PC-9 (cell line): Measurements from ENCODE around the gene PAIP1. TPM values are rescaled to one million over a fixed set of nuclear protein-coding genes. Genes with fewer than 3 reads are reported as not detected.
"Not testable (repeated sequence)": the region's sequence is repeated elsewhere in the genome, so short reads cannot be mapped to it uniquely, and the experiment has no call there.

ENCODE experiments used
- BruUV-seq: library from RNA; stranded (reverse); fragments of 400-500 nt; replicated peaks from 2 replicates; lab custom pipeline; 2021; lab: Mats Ljungman, UMichigan
- CTCF ChIA-PET: fragments of 300-600 bp; sonication (Branson Sonifier 250); formaldehyde crosslinking; loops from one replicate; lab custom pipeline; 2022; ENCODE audit warnings: antibody characterized with exemption; lab: Charles Lee
- POLR2A ChIA-PET: fragments of 300-600 bp; sonication (Branson Sonifier 250); formaldehyde crosslinking; loops from one replicate; lab custom pipeline; 2022; ENCODE audit warnings: antibody characterized with exemption; ENCODE audit not compliant: unreplicated experiment; lab: Charles Lee
- DNase-seq, 2 experiments: peaks; one replicate each; pipeline versions ENCODE4 v3.0.0 to v3.0.0-alpha.2; 2015 to 2022; ENCODE audit warnings: mixed read lengths in 1 of 2
- H2AFZ ChIP-seq: fragments of 200-600 bp; sonication (generic); 2 replicates; pipeline ENCODE4 v1.8.1; 2017; ENCODE audit warnings: antibody characterized with exemption
- H3F3A ChIP-seq: fragments of 200-600 bp; sonication (generic); 2 replicates; pipeline ENCODE4 v1.8.1; 2017; ENCODE audit warnings: antibody characterized with exemption, mild to moderate bottlenecking, low read depth; ENCODE audit not compliant: insufficient read depth
- H3K27ac ChIP-seq: fragments of 200-600 bp; sonication (generic); 2 replicates; pipeline ENCODE4 v1.6.1; 2016; ENCODE audit warnings: mixed run types
- H3K27me3 ChIP-seq: fragments of 200-600 bp; sonication (generic); 2 replicates; pipeline ENCODE4 v1.6.1; 2016; ENCODE audit warnings: low read depth, mixed run types; ENCODE audit not compliant: insufficient read depth
- H3K36me3 ChIP-seq: fragments of 200-600 bp; sonication (generic); 2 replicates; pipeline ENCODE4 v1.6.1; 2016; ENCODE audit warnings: low read depth, mixed run types
- H3K4me1 ChIP-seq: fragments of 200-600 bp; sonication (generic); replicated peaks from 2 replicates; pipeline ENCODE4 v1.6.1; 2016; ENCODE audit warnings: mixed run types; ENCODE audit not compliant: insufficient read depth
- H3K4me2 ChIP-seq: fragments of 200-600 bp; sonication (generic); 2 replicates; pipeline ENCODE4 v1.6.1; 2017; ENCODE audit warnings: mixed run types
- H3K4me3 ChIP-seq: fragments of 200-600 bp; sonication (generic); 2 replicates; pipeline ENCODE4 v1.6.1; 2016; ENCODE audit warnings: mixed run types
- H3K79me2 ChIP-seq: fragments of 200-600 bp; sonication (generic); 2 replicates; pipeline ENCODE4 v1.6.1; 2017; ENCODE audit warnings: low read depth, mixed run types
- H3K9me2 ChIP-seq: fragments of 200-600 bp; sonication (generic); 2 replicates; pipeline ENCODE4 v1.8.1; 2017; ENCODE audit warnings: mild to moderate bottlenecking; ENCODE audit not compliant: insufficient read depth
- H3K9me3 ChIP-seq: fragments of 200-600 bp; sonication (generic); 2 replicates; pipeline ENCODE4 v1.8.1; 2016; ENCODE audit warnings: low read depth; ENCODE audit not compliant: insufficient read depth
- H4K20me1 ChIP-seq: fragments of 200-600 bp; sonication (generic); 2 replicates; pipeline ENCODE4 v1.8.1; 2017; ENCODE audit not compliant: insufficient read depth
- CTCF ChIP-seq: fragments of 200-600 bp; sonication (generic); conservative IDR thresholded peaks from 2 replicates; pipeline ENCODE4 v1.6.1; 2017; ENCODE audit warnings: mixed run types, antibody characterized with exemption, mild to moderate bottlenecking, moderate library complexity
- EZH2 ChIP-seq: fragments of 200-600 bp; sonication (generic); IDR thresholded peaks from 2 replicates; pipeline ENCODE4 v1.8.0; 2017; ENCODE audit warnings: antibody characterized with exemption, low read depth
- intact Hi-C: fragments of 100-400 bp; cut with micrococcal nuclease; formaldehyde crosslinking; loops from one replicate; pipeline ENCODE4 v1.10.0; 2022; ENCODE audit not compliant: unreplicated experiment
- total RNA-seq: library from RNA; stranded (reverse); gene quantifications from 2 replicates; pipeline ENCODE4 v1.2.3, GENCODE V29; 2021

The PAIP1 gene
- total RNA-seq, 1 experiment from 2014 or later = 191 TPM

GRCh38 chr5:43514025-43514424 is 42.9 kb downstream of the PAIP1 start:
- H3K9me3 ChIP-seq = no peaks in the 10 kb centered on the region
- no peaks in the 10 kb centered on the region for H4K20me1 ChIP-seq
- peaks cover 29% of the 10 kb centered on the region for H3K79me2 ChIP-seq
- TF ChIP-seq CTCF = no peak
- no peak for TF ChIP-seq EZH2
- ChIA-PET POLR2A (no interaction called here), CTCF (interaction anchor here (1.4 kb wide), 1 partner anchor 30 kb away, joined by 5 read pairs; the partner anchor contains the start of gene TMEM267)
- no TSS peak for BruUV-seq
- H2AFZ ChIP-seq = peak overlapping the region; percentile 98
- H3K27ac ChIP-seq = peak overlapping the region; percentile 72
- H3K4me3 ChIP-seq = peak overlapping the region; percentile 73
- H3K4me1 ChIP-seq = peaks cover 22% of the 10 kb centered on the region
- intact Hi-C loops = loop anchor here (2.0 to 10.0 kb wide), 2 partner anchors 199 to 447 kb away; partner anchors contain the start of gene HMGCS1
- peak overlapping the region; percentile 80 for H3K4me2 ChIP-seq
- peaks cover 9% of the 10 kb centered on the region for H3F3A ChIP-seq
- DNase-seq = no peak
- no peaks in the 10 kb centered on the region for H3K27me3 ChIP-seq
- H3K9me2 ChIP-seq = 0 out of 2 replicates have a peak, but pooled peaks cover 5% of the 10 kb centered on the region
- peaks cover 3% of the 10 kb centered on the region; the same call in 1 of the 2 replicates for H3K36me3 ChIP-seq

GRCh38 chr5:43511062-43511461 is 45.8 kb downstream of the PAIP1 start:
- H3K79me2 ChIP-seq = peaks cover 29% of the 10 kb centered on the region
- H2AFZ ChIP-seq, H3K9me3 ChIP-seq, DNase-seq, BruUV-seq, H3K27me3 ChIP-seq, H4K20me1 ChIP-seq, H3K9me2 ChIP-seq, H3K4me2 ChIP-seq, CTCF ChIA-PET, POLR2A ChIA-PET, H3K4me3 ChIP-seq, H3F3A ChIP-seq, H3K27ac ChIP-seq: not testable (repeated sequence)
- H3K36me3 ChIP-seq = peaks cover 13% of the 10 kb centered on the region; the same call in 1 of the 2 replicates
- H3K4me1 ChIP-seq = peaks cover 22% of the 10 kb centered on the region
- intact Hi-C loops = loop anchor here (10.0 kb wide), 1 partner anchor 196 kb away; the partner anchor contains the start of gene HMGCS1

- Histone ChIP-seq H3K27ac (no peak overlapping the region), H3K27me3 (no peaks in the 10 kb centered on the region), H3K4me2 (no peak overlapping the region), H3F3A (no peaks in the 10 kb centered on the region), H3K36me3 (0 out of 2 replicates have a peak, but pooled peaks cover 6% of the 10 kb centered on the region), H3K79me2 (no peaks in the 10 kb centered on the region), H3K9me2 (no peaks in the 10 kb centered on the region), H3K9me3 (no peaks in the 10 kb centered on the region), H2AFZ (no peak overlapping the region), H4K20me1 (no peaks in the 10 kb centered on the region), H3K4me3 (no peak overlapping the region), H3K4me1 (no peaks in the 10 kb centered on the region)
- DNase-seq = no peak
- intact Hi-C loops = no loop called here
- POLR2A ChIA-PET = interaction anchor here (0.5 kb wide), 1 partner anchor 13 kb away, joined by 3 read pairs; no protein-coding TSS in a partner anchor
- CTCF ChIA-PET = no interaction called here
- BruUV-seq = no TSS peak
- TF ChIP-seq EZH2 = no peak
- no peak for TF ChIP-seq CTCF
These were observed 58.3 kb downstream of the PAIP1 start for GRCh38 chr5:43498581-43498980.
